HAP-1 (cell line): Measurements from ENCODE around the gene NEK7.
"Not testable (repeated sequence)": the region's sequence is repeated elsewhere in the genome, so short reads cannot be mapped to it uniquely, and the experiment has no call there.

Experiments used
- DNase-seq, 2 experiments: peaks; one replicate each; pipeline ENCODE4 v3.0.0-alpha.2; 2016 to 2020; ENCODE audit warnings: low spot score in 2 of 2
- H3K27me3 ChIP-seq: fragments of 250-450 bp; sonication (Bioruptor Pico); 2 replicates; pipeline ENCODE4 v1.5.1; 2020; ENCODE audit warnings: low read depth, mild to moderate bottlenecking, moderate library complexity
- H3K36me3 ChIP-seq: fragments of 250-450 bp; sonication (Bioruptor Pico); replicated peaks from 2 replicates; pipeline ENCODE4 v1.5.1; 2020; ENCODE audit warnings: mild to moderate bottlenecking
- H3K4me1 ChIP-seq: fragments of 250-450 bp; sonication (Bioruptor Pico); 2 replicates; pipeline ENCODE4 v1.5.1; 2020; ENCODE audit warnings: mild to moderate bottlenecking
- H3K4me3 ChIP-seq: fragments of 250-450 bp; sonication (Bioruptor Pico); 2 replicates; pipeline ENCODE4 v1.5.1; 2020; ENCODE audit warnings: mild to moderate bottlenecking, moderate library complexity
- H3K9me3 ChIP-seq: fragments of 250-450 bp; sonication (Bioruptor Pico); 2 replicates; pipeline ENCODE4 v1.5.1; 2020; ENCODE audit warnings: mild to moderate bottlenecking, moderate library complexity
- in situ Hi-C: fragments of 300-500 bp; cut with MboI; formaldehyde crosslinking; loops from 3 replicates; pipeline ENCODE4 v1.14.3; 2020; ENCODE audit warnings: low sequenced_read_pairs, inconsistent platforms, mixed read lengths

The NEK7 gene

DNA sequence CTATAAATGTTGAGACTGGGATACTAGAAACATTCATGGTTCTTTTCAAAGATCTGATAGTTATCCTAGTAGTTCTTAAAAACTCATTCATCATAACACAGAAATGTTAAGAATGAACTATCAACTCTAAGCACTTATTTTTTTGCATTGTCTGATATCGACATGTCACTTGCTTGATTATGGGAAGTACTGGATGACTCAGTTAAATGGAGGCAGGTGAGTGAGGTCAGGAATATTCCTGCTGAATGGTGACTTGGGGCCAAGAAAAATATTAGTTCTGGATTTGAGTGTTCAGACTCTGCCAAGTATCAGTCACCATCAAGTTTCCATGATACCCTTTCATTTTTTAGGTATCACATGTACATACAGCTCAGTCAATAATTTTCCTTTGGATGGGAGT lies 63.6 kb downstream of the NEK7 start:
- no peak for DNase-seq
- no peaks in the 10 kb centered on the region for H3K36me3 ChIP-seq
- in situ Hi-C loops = no loop called here
- H3K9me3 ChIP-seq = no peaks in the 10 kb centered on the region
- no peaks in the 10 kb centered on the region for H3K4me1 ChIP-seq
- no peaks in the 10 kb centered on the region for H3K27me3 ChIP-seq
- H3K4me3 ChIP-seq = no peak overlapping the region

DNA sequence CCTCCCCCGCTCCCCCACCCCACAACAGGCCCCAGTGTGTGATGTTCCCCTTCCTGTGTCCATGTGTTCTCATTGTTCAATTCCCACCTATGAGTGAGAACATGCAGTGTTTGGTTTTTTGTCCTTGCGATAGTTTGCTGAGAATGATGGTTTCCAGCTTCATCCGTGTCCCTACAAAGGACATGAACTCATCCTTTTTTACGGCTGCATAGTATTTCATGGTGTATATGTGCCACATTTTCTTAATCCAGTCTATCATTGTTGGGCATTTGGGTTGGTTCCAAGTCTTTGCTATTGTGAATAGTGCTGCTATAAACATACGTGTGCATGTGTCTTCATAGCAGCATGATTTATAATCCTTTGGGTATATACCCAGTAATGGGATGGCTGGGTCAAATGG lies 70.2 kb downstream of the NEK7 start:
- not testable (repeated sequence) for H3K27me3 ChIP-seq, DNase-seq

DNA sequence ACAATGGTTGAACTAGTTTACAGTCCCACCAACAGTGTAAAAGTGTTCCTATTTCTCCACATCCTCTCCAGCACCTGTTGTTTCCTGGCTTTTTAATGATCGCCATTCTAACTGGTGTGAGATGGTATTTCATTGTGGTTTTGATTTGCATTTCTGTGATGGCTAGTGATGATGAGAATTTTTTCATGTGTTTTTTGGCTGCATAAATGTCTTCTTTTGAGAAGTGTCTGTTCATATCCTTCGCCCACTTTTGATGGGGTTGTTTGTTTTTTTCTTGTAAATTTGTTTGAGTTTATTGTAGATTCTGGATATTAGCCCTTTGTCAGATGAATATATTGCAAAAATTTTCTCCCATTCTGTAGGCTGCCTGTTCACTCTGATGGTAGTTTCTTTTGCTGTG lies 70.7 kb downstream of the NEK7 start:
- H3K27me3 ChIP-seq, H3K9me3 ChIP-seq, H3K4me3 ChIP-seq, in situ Hi-C loops, H3K36me3 ChIP-seq, DNase-seq, H3K4me1 ChIP-seq: not testable (repeated sequence)

More for the DNA sequence above, 70.2 kb downstream of the NEK7 start:
- H3K36me3 ChIP-seq, in situ Hi-C loops, H3K4me3 ChIP-seq, H3K9me3 ChIP-seq, H3K4me1 ChIP-seq: not testable (repeated sequence)

DNA sequence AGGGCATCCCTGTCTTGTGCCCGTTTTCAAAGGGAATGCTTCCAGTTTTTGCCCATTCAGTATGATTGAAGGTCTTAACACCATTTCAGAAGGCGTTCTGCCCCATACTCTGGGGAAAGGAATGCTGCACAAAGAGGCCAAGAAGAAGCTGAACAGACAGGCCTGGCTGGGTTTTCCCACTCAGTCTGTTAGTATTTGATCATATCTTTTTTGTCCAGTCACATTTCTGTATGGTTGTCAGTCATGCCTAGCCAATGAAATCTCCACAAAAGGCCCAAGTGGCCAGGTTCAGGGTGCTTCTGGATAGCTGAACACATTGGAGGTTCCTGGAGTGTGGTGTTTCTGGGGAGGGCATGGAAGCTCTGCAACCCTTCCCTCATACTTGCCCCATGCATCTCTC lies 72.1 kb downstream of the NEK7 start:
- H3K36me3 ChIP-seq = no peaks in the 10 kb centered on the region
- no peak overlapping the region for H3K4me3 ChIP-seq
- no peaks in the 10 kb centered on the region for H3K9me3 ChIP-seq
- in situ Hi-C loops = no loop called here
- DNase-seq = no peak
- no peaks in the 10 kb centered on the region; the same call in 1 of the 2 replicates for H3K4me1 ChIP-seq
- H3K27me3 ChIP-seq = no peaks in the 10 kb centered on the region

DNA sequence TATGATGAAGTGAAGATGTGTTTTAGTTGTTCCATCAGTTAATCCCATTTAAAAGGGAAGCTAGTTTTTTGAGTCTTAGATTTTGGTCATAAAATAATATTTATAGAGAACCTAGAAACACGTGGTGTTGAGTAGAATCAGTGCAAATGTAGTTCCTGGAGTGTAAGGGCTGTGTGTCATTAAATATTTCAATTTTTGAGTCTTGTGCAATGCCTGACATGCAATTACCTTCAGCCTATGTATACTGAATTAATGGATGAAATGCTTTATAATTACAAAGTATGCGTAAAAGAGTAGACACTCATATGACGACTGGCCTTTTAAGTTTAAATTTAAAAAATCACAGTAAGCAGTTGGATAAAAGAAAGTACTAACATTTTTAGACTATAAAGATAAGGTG lies 75.0 kb downstream of the NEK7 start:
- H3K4me3 ChIP-seq = no peak overlapping the region
- in situ Hi-C loops = no loop called here

DNA sequence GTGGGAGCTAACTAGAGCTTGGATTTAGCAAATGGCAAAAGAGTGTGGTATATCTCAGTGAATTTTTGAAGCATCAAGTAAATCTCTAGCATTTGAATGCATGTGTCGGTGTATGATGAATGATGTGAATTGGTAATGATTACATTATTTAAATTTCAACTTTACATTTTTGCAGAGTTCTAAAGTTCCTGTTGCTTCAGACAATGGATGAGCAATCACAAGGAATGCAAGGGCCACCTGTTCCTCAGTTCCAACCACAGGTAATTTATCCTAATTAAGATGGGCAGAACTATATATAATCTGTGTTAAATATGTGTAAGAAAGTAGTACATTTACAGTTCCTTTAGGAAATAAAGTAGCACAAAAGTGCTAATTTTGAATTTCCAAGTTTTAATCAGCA lies 75.6 kb downstream of the NEK7 start:
- in situ Hi-C loops = no loop called here
- Histone ChIP-seq H3K4me1 (no peaks in the 10 kb centered on the region; the same call in 1 of the 2 replicates), H3K9me3 (no peaks in the 10 kb centered on the region), H3K27me3 (no peaks in the 10 kb centered on the region), H3K36me3 (no peaks in the 10 kb centered on the region; the same call in 1 of the 2 replicates), H3K4me3 (no peak overlapping the region)
- no peak for DNase-seq

More for the DNA sequence above, 75.0 kb downstream of the NEK7 start:
- Histone ChIP-seq H3K27me3 (no peaks in the 10 kb centered on the region), H3K36me3 (no peaks in the 10 kb centered on the region; the same call in 1 of the 2 replicates), H3K9me3 (no peaks in the 10 kb centered on the region), H3K4me1 (no peaks in the 10 kb centered on the region; the same call in 1 of the 2 replicates)
- DNase-seq = no peak

DNA sequence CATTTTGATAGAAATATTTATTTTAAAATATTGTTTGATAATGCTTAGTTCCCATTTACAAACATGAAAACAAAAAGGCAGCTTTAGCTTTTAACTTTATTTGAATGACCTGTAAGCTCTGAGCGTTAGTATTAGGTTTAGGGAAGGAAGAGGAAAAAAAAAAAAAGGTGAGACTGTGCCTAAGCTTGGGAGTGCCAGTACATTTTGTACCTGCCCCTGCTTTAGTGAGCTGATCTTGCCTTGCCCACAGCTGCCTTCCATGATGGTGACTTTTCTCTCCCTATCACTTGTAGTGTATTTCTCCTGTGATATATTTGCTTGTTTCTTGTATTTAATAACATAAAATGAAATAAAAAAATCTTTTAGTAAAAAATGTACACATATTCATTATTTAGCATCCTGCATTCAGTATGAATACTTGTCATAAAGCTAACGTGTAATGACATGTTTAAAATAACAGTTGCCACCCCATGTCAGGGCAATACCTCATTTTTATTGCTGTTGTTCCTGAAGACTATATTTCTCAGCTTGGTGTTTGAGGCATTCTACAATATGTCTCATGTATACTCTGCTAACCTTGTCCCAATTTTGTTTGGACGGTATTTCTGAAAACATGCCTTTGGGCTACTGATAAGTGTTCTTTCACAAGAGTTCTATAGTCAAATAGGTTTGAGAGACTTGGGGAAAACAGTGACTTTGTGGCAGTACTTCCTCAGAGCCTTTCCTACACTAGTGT lies 76.3 kb downstream of the NEK7 start:
- H3K27me3 ChIP-seq = no peaks in the 10 kb centered on the region
- no peak for DNase-seq
- in situ Hi-C loops = no loop called here
- H3K36me3 ChIP-seq = no peaks in the 10 kb centered on the region; the same call in 1 of the 2 replicates
- H3K9me3 ChIP-seq = no peaks in the 10 kb centered on the region
- no peak overlapping the region for H3K4me3 ChIP-seq
- no peaks in the 10 kb centered on the region; the same call in 1 of the 2 replicates for H3K4me1 ChIP-seq

DNA sequence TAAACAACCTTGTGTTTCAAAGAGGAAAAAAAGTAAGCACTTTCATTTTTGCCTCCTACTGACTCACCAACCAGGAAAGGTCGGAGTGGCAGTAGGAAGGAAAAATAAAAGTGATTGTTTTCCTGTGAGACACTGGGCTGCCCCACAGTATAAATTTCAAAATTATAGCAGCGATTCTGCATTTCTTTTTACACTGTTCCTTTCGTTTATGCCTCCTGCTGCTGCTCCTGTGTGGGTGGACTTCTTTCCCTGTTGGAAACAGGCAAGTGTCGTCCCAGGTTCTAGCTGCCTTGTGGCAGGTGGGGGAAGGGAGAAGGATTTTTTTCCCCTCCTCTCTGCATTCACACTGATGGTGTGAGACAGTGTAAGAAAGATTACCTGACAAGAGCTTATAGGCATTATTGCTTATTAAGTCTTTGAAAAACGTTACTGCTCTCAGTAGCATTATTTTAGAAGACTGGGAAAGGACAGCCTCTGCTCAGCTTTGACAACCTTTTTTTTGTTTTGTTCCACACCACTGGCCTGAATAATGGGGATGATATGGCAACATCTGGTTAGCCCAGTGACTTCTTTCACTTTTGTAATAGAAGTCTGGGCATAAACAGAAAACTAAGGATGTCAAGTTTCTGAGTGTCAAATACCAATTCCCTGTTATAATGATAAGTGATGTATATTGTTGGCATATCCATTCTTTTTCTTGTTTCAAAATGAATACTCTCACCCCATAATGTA lies 77.9 kb downstream of the NEK7 start:
- in situ Hi-C loops = no loop called here
- Histone ChIP-seq H3K9me3 (no peaks in the 10 kb centered on the region), H3K36me3 (no peaks in the 10 kb centered on the region; the same call in 1 of the 2 replicates), H3K27me3 (no peaks in the 10 kb centered on the region), H3K4me3 (no peak overlapping the region), H3K4me1 (no peaks in the 10 kb centered on the region; the same call in 1 of the 2 replicates)
- DNase-seq = no peak

DNA sequence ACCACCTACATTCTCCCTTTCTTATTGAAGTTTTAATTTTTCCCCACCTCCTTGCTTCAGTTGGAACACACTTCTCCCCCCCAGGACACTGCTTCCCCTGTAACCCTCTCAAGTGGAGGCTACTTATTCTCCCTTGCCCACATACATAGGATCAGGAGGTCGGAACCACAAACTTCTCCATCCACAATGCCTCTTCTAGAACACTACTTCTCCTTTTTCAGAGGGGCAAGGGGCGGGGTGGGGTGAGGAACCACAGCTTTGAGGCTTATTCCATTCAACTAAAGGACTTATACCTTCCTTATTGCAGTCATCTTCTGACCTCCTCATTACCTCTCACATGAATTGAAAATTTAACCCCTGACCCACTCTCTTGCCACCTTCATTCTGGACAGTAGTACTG lies 81.3 kb downstream of the NEK7 start:
- DNase-seq = no peak
- H3K4me1 ChIP-seq = no peaks in the 10 kb centered on the region
- in situ Hi-C loops = no loop called here

DNA sequence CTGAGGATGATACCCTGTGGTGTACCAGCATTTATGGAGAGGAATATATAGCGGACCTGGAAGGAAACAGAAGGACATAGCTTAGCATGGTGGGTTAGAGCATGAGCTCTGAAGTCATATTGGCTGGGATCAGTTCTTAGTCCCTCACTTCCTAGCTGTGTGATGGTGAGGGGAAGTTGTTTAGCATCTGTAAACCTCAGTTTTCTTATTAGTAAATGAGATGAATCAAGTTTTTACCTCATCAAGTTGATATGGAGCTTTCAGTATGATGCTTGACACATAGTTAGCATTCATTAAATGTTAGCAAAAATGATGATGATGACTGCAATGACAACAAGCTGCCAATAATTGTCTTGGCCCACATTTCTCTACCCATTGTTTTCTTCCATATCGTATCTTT lies 84.8 kb downstream of the NEK7 start:
- in situ Hi-C loops = no loop called here
- Histone ChIP-seq H3K9me3 (no peaks in the 10 kb centered on the region), H3K4me3 (no peak overlapping the region), H3K4me1 (no peaks in the 10 kb centered on the region), H3K36me3 (no peaks in the 10 kb centered on the region), H3K27me3 (no peaks in the 10 kb centered on the region)
- no peak for DNase-seq

More for the DNA sequence above, 81.3 kb downstream of the NEK7 start:
- Histone ChIP-seq H3K4me3 (no peak overlapping the region), H3K36me3 (no peaks in the 10 kb centered on the region; the same call in 1 of the 2 replicates), H3K9me3 (no peaks in the 10 kb centered on the region), H3K27me3 (no peaks in the 10 kb centered on the region)

DNA sequence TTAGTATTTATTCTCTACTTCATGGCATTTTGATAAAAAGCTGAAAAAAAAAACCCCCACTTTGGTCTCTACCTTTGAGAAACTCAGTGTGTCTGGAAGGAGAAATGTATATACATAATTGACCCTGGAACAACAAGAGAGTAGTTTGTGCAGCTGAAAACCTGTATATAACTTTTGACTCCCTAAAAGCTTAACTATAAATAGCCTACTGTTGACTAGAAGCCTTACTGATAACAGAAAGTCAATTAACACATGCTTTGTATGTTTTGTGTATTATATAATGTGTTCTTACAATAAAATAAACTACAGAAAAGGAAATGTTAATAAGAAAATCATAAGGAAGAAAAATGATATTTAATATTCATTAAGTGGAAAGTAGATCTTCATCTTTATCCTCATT lies 88.0 kb downstream of the NEK7 start:
- H3K36me3 ChIP-seq = no peaks in the 10 kb centered on the region
- no peak overlapping the region for H3K4me3 ChIP-seq
- no peaks in the 10 kb centered on the region for H3K9me3 ChIP-seq
- no peak for DNase-seq
- in situ Hi-C loops = no loop called here
- no peaks in the 10 kb centered on the region for H3K27me3 ChIP-seq
- H3K4me1 ChIP-seq = no peaks in the 10 kb centered on the region

DNA sequence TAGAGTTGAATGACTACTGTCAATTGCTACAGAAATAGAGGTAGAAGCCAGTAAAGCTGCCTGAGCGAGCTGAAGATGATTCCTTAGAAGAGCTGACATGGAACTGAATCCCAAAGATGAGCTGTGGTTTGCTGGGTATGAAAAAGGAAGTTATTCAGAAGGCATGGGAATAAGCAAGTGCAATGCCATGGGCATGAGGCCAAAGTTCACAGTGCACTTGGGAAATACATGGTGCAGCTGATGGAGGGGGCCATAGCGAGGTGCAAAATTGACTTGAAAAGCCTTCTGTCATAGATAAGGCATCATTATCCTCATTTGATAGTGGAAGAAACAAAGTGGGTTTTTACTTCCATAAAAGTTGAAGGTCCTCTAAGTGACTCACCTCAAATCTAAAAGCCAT lies 88.6 kb downstream of the NEK7 start:
- in situ Hi-C loops = no loop called here
- Histone ChIP-seq H3K4me3 (no peak overlapping the region), H3K4me1 (no peaks in the 10 kb centered on the region), H3K36me3 (no peaks in the 10 kb centered on the region), H3K27me3 (no peaks in the 10 kb centered on the region), H3K9me3 (no peaks in the 10 kb centered on the region)
- no peak for DNase-seq

DNA sequence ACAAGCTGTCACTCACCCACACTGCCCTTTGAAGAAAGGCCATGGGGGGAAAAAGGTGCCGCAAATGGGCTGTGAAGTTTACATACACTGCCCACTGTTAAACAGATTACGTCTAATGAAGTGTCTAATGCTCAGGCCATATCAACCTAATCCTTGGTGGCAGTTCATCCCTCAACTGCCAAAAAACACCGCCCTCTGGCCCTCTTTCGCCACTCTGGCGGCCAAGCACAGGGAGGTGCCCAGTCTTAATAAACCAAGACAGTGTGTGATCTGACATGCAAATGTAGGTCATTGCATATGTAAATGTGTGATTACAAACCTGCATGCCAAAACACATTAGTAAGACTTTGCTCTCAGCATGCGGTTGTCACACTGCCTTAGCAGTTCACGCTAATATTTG lies 89.5 kb downstream of the NEK7 start:
- Histone ChIP-seq H3K27me3 (no peaks in the 10 kb centered on the region), H3K9me3 (no peaks in the 10 kb centered on the region), H3K36me3 (no peaks in the 10 kb centered on the region), H3K4me3 (no peak overlapping the region), H3K4me1 (no peaks in the 10 kb centered on the region)
- in situ Hi-C loops = no loop called here
- no peak for DNase-seq

DNA sequence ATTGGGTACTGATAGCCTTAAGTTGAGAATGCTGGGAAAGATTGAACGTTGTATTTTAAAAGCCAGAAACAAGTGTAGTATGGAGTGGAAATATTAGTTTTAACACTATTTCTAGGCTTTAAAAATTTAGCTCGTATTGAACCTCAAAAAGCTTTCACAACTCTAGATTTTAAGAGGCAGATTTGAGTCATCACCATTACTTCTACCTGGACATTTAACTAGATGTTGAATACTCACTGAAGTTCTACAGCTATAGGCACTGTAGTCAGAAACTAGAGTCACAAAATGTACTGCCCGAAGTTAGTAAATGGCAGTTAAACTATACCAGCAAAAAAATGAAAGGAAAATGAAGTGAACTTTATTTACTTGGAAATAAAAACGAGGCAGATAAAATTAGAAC lies 96.5 kb downstream of the NEK7 start:
- Histone ChIP-seq H3K4me3 (no peak overlapping the region), H3K4me1 (peaks cover 5% of the 10 kb centered on the region; the same call in 1 of the 2 replicates), H3K9me3 (no peaks in the 10 kb centered on the region), H3K36me3 (no peaks in the 10 kb centered on the region), H3K27me3 (no peaks in the 10 kb centered on the region)
- in situ Hi-C loops = no loop called here
- no peak for DNase-seq
